GM19351 (cell line): ENCODE measurements around the gene OLFM1.
"Not testable (repeated sequence)": the region's sequence is repeated elsewhere in the genome, so short reads cannot be mapped to it uniquely, and the experiment has no call there.

Source experiments
- ATAC-seq: cut with Tn5 transposase; IDR thresholded peaks from one replicate; pipeline ENCODE4 v1.9.1; 2021; ENCODE audit warnings: mild to moderate bottlenecking, moderate library complexity; ENCODE audit not compliant: unreplicated experiment

The OLFM1 gene

GRCh38 chr9:135105938-135106491, 18.5 kb downstream of the OLFM1 start:
- no peak for ATAC-seq

GRCh38 chr9:135106551-135107270, 19.2 kb downstream of the OLFM1 start:
- no peak for ATAC-seq

- no peak for ATAC-seq
Observed at GRCh38 chr9:135107581-135108235, 20.2 kb downstream of the OLFM1 start.

GRCh38 chr9:135108831-135109510, 21.5 kb downstream of the OLFM1 start:
- no peak for ATAC-seq

GRCh38 chr9:135109650-135110049, 22.2 kb downstream of the OLFM1 start:
- ATAC-seq: no peak

GRCh38 chr9:135110416-135110815, 22.9 kb downstream of the OLFM1 start:
- ATAC-seq: no peak

- not testable (repeated sequence) for ATAC-seq
Observed at GRCh38 chr9:135111600-135111999, 24.1 kb downstream of the OLFM1 start.

- no peak for ATAC-seq
Observed at GRCh38 chr9:135116371-135116770, 28.9 kb downstream of the OLFM1 start.

GRCh38 chr9:135116881-135117280, 29.4 kb downstream of the OLFM1 start:
- no peak for ATAC-seq

GRCh38 chr9:135117281-135117680, 29.8 kb downstream of the OLFM1 start:
- no peak for ATAC-seq

- ATAC-seq: no peak
Observed at GRCh38 chr9:135119496-135120064, 32.1 kb downstream of the OLFM1 start.

GRCh38 chr9:135120249-135120648, 32.8 kb downstream of the OLFM1 start:
- ATAC-seq: no peak

- no peak for ATAC-seq
Observed at GRCh38 chr9:135122316-135122715, 34.8 kb downstream of the OLFM1 start.

- ATAC-seq: no peak
Observed at GRCh38 chr9:135123126-135123772, 35.8 kb downstream of the OLFM1 start.

- no peak for ATAC-seq
Observed at GRCh38 chr9:135123773-135124134, 36.3 kb downstream of the OLFM1 start.

- no peak for ATAC-seq
Observed at GRCh38 chr9:135126451-135127187, 39.2 kb downstream of the OLFM1 start.

- no peak for ATAC-seq
Observed at GRCh38 chr9:135127718-135128670, 40.5 kb downstream of the OLFM1 start.

- no peak for ATAC-seq
Observed at GRCh38 chr9:135129137-135129695, 41.7 kb downstream of the OLFM1 start.
